OCI-LY1 (cell line): Measurements from ENCODE around the gene NTHL1.

Experiments
- H2AFZ ChIP-seq: fragments of 200-600 bp; sonication (generic), shearing (Covaris generic); 2 replicates; pipeline ENCODE4 v1.6.0; 2014; ENCODE audit warnings: antibody characterized with exemption, mild to moderate bottlenecking, low read length
- H3F3A ChIP-seq: fragments of 200-600 bp; sonication (generic), shearing (Covaris generic); 2 replicates; pipeline ENCODE4 v1.6.0; 2014; ENCODE audit warnings: mild to moderate bottlenecking, antibody characterized with exemption, low read length, moderate library complexity; ENCODE audit not compliant: insufficient read depth
- H3K27ac ChIP-seq: fragments of 200-600 bp; sonication (generic); 2 replicates; pipeline ENCODE4 v1.5.1; 2014; ENCODE audit warnings: low read length, mixed run types, mild to moderate bottlenecking, low read depth; ENCODE audit not compliant: poor library complexity, severe bottlenecking
- H3K27me3 ChIP-seq: fragments of 200-600 bp; sonication (generic); 2 replicates; pipeline ENCODE4 v1.6.0; 2014; ENCODE audit warnings: antibody characterized with exemption, mild to moderate bottlenecking, low read length, moderate library complexity; ENCODE audit not compliant: insufficient read depth
- H3K36me3 ChIP-seq: fragments of 200-600 bp; sonication (generic); 2 replicates; pipeline ENCODE4 v1.6.1; 2014; ENCODE audit warnings: mild to moderate bottlenecking, antibody characterized with exemption, low read length, moderate library complexity, mixed read lengths; ENCODE audit not compliant: insufficient read depth
- H3K4me1 ChIP-seq: fragments of 200-600 bp; sonication (generic); 2 replicates; pipeline ENCODE4 v1.5.1; 2014; ENCODE audit warnings: mild to moderate bottlenecking, low read length, moderate library complexity; ENCODE audit not compliant: insufficient read depth, severe bottlenecking
- H3K4me2 ChIP-seq: fragments of 200-600 bp; sonication (generic), shearing (Covaris generic); 2 replicates; pipeline ENCODE4 v1.6.1; 2014; ENCODE audit warnings: low read length
- H3K4me3 ChIP-seq: fragments of 200-600 bp; sonication (generic); 2 replicates; pipeline ENCODE4 v1.5.1; 2014; ENCODE audit warnings: low read length, low read depth, mild to moderate bottlenecking, mixed read lengths; ENCODE audit not compliant: poor library complexity, severe bottlenecking
- H3K79me2 ChIP-seq: fragments of 200-600 bp; shearing (Covaris generic); 2 replicates; pipeline ENCODE4 v1.6.1; 2016; ENCODE audit warnings: mixed run types, low read length, mixed read lengths; ENCODE audit not compliant: insufficient read depth
- H3K9ac ChIP-seq: fragments of 200-600 bp; sonication (generic), shearing (Covaris generic); 2 replicates; pipeline ENCODE4 v1.6.1; 2014; ENCODE audit warnings: mild to moderate bottlenecking, low read length, mixed read lengths
- H3K9me2 ChIP-seq: fragments of 200-600 bp; sonication (generic), shearing (Covaris generic); 2 replicates; pipeline ENCODE4 v1.6.1; 2014; ENCODE audit warnings: low read depth, mild to moderate bottlenecking, low read length, mixed read lengths
- H3K9me3 ChIP-seq: fragments of 200-600 bp; shearing (Covaris generic); 2 replicates; pipeline ENCODE4 v1.6.1; 2014; ENCODE audit warnings: low read length, mixed read lengths
- H4K20me1 ChIP-seq: fragments of 200-600 bp; sonication (generic), shearing (Covaris generic); 2 replicates; pipeline ENCODE4 v1.6.0; 2016; ENCODE audit warnings: mild to moderate bottlenecking, low read length; ENCODE audit not compliant: insufficient read depth
- EZH2 ChIP-seq: fragments of 200-600 bp; sonication (generic), shearing (Covaris generic); IDR thresholded peaks from 2 replicates; pipeline ENCODE4 v1.8.0; 2017; ENCODE audit warnings: borderline replicate concordance, mixed run types, mild to moderate bottlenecking, antibody characterized with exemption, low read length, moderate library complexity, mixed read lengths
- TF ChIP-seq, protein P1 (sequence below): fragments of 200-600 bp; sonication (generic), shearing (Covaris generic); IDR thresholded peaks from 2 replicates; pipeline ENCODE4 v1.5.1; 2017; ENCODE audit warnings: mild to moderate bottlenecking, antibody characterized with exemption, low read length, moderate library complexity, mixed read lengths

NTHL1 gene

GRCh38 chr16:2083409-2083808 is 35.8 kb upstream of the NTHL1 start:
- Histone ChIP-seq H3K79me2 (no peaks in the 10 kb centered on the region), H3K4me3 (no peak overlapping the region), H3K4me1 (peaks cover 13% of the 10 kb centered on the region), H3K9me3 (no peaks in the 10 kb centered on the region), H3F3A (no peaks in the 10 kb centered on the region), H3K36me3 (peaks cover 39% of the 10 kb centered on the region), H2AFZ (no peak overlapping the region), H3K9me2 (no peaks in the 10 kb centered on the region), H3K27ac (no peak overlapping the region), H3K9ac (no peak overlapping the region), H4K20me1 (no peaks in the 10 kb centered on the region), H3K27me3 (no peaks in the 10 kb centered on the region), H3K4me2 (no peak overlapping the region)
- TF ChIP-seq, protein P1, sequence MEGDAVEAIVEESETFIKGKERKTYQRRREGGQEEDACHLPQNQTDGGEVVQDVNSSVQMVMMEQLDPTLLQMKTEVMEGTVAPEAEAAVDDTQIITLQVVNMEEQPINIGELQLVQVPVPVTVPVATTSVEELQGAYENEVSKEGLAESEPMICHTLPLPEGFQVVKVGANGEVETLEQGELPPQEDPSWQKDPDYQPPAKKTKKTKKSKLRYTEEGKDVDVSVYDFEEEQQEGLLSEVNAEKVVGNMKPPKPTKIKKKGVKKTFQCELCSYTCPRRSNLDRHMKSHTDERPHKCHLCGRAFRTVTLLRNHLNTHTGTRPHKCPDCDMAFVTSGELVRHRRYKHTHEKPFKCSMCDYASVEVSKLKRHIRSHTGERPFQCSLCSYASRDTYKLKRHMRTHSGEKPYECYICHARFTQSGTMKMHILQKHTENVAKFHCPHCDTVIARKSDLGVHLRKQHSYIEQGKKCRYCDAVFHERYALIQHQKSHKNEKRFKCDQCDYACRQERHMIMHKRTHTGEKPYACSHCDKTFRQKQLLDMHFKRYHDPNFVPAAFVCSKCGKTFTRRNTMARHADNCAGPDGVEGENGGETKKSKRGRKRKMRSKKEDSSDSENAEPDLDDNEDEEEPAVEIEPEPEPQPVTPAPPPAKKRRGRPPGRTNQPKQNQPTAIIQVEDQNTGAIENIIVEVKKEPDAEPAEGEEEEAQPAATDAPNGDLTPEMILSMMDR = no peak
- no peak for TF ChIP-seq EZH2

DNA sequence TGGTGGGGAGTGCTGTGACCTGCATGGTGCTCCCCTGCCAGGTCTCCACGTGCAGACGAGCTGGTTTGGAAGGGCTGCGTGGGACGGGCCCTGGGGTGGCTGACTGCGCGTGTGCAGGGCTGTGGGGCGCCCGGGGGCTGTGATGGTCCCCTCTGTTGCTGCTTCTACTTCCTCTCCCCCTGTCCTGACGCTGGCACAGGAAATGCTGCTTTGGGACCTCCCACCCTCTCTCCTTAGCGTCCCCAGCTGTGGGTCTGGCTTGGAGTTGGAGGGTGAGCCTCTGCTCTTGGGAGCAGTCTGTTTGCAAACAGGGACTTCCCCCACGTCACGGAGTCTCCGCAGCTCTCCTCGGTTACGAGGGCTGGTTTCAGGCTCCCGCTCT is 35.3 kb upstream of the NTHL1 start:
- H3K4me1 ChIP-seq = peaks cover 13% of the 10 kb centered on the region
- no peak overlapping the region for H3K27ac ChIP-seq
- no peak for TF ChIP-seq EZH2
- TF ChIP-seq, protein P1 = no peak
- no peaks in the 10 kb centered on the region for H3K27me3 ChIP-seq
- H2AFZ ChIP-seq = no peak overlapping the region
- no peaks in the 10 kb centered on the region for H3F3A ChIP-seq
- H3K9ac ChIP-seq = no peak overlapping the region
- H3K9me3 ChIP-seq = no peaks in the 10 kb centered on the region
- no peak overlapping the region for H3K4me3 ChIP-seq
- H4K20me1 ChIP-seq = no peaks in the 10 kb centered on the region
- H3K36me3 ChIP-seq = peaks cover 36% of the 10 kb centered on the region
- H3K4me2 ChIP-seq = no peak overlapping the region
- no peaks in the 10 kb centered on the region for H3K9me2 ChIP-seq
- no peaks in the 10 kb centered on the region for H3K79me2 ChIP-seq

GRCh38 chr16:2082171-2082982 is 34.7 kb upstream of the NTHL1 start:
- H4K20me1 ChIP-seq = no peaks in the 10 kb centered on the region
- TF ChIP-seq, protein P1 = no peak
- no peak for TF ChIP-seq EZH2
- H3K4me3 ChIP-seq = no peak overlapping the region
- H3K27ac ChIP-seq = no peak overlapping the region
- H3K36me3 ChIP-seq = peaks cover 31% of the 10 kb centered on the region
- no peaks in the 10 kb centered on the region for H3K9me2 ChIP-seq
- H3K27me3 ChIP-seq = no peaks in the 10 kb centered on the region
- H3K9ac ChIP-seq = no peak overlapping the region
- H3F3A ChIP-seq = no peaks in the 10 kb centered on the region
- no peaks in the 10 kb centered on the region for H3K79me2 ChIP-seq
- H3K9me3 ChIP-seq = no peaks in the 10 kb centered on the region
- H3K4me2 ChIP-seq = no peak overlapping the region
- H2AFZ ChIP-seq = no peak overlapping the region
- peaks cover 12% of the 10 kb centered on the region for H3K4me1 ChIP-seq
